Measurements from ENCODE around the gene KLHDC9.
"Not testable (repeated sequence)": the region's sequence is repeated elsewhere in the genome, so short reads cannot be mapped to it uniquely, and the experiment has no call there.

The KLHDC9 gene

GRCh38 chr1:161094481-161094880 is 3.7 kb upstream of the KLHDC9 start:
- DNase-seq (ENCODE audit: low read depth in 4 of 4, low spot score in 1 of 4) = no peak

- no peak for DNase-seq (ENCODE audit: low read depth in 4 of 4, low spot score in 1 of 4)
Measured at GRCh38 chr1:161095230-161095629, 2.9 kb upstream of the KLHDC9 start.

- no peak for DNase-seq (ENCODE audit: low read depth in 4 of 4, low spot score in 1 of 4)
Measured at GRCh38 chr1:161096015-161096414, 2.1 kb upstream of the KLHDC9 start.

GRCh38 chr1:161096530-161096929 is 1.6 kb upstream of the KLHDC9 start:
- DNase-seq (ENCODE audit: low read depth in 4 of 4, low spot score in 1 of 4) = no peak

- no peak for DNase-seq (ENCODE audit: low read depth in 4 of 4, low spot score in 1 of 4)
Measured at GRCh38 chr1:161099090-161099802, 1.1 kb downstream of the KLHDC9 start.

- DNase-seq (ENCODE audit: low read depth in 4 of 4, low spot score in 1 of 4) = no peak
Measured at GRCh38 chr1:161100556-161100955, 2.4 kb downstream of the KLHDC9 start.

GRCh38 chr1:161106431-161106830 is 8.3 kb downstream of the KLHDC9 start:
- DNase-seq (ENCODE audit: low read depth in 4 of 4, low spot score in 1 of 4) = no peak

- DNase-seq (ENCODE audit: low read depth in 4 of 4, low spot score in 1 of 4) = no peak
Measured at GRCh38 chr1:161111117-161111516, 13.0 kb downstream of the KLHDC9 start.

GRCh38 chr1:161111527-161111926 is 13.4 kb downstream of the KLHDC9 start:
- DNase-seq (ENCODE audit: low read depth in 4 of 4, low spot score in 1 of 4) = no peak

- no peak for DNase-seq (ENCODE audit: low read depth in 4 of 4, low spot score in 1 of 4)
Measured at GRCh38 chr1:161113915-161114314, 15.8 kb downstream of the KLHDC9 start.

- no peak for DNase-seq (ENCODE audit: low read depth in 4 of 4, low spot score in 1 of 4)
Measured at GRCh38 chr1:161114556-161114955, 16.4 kb downstream of the KLHDC9 start.

- DNase-seq (ENCODE audit: low read depth in 4 of 4, low spot score in 1 of 4) = peak in 1 of 4 experiments; percentile 31
Measured at GRCh38 chr1:161115132-161115711, 17.1 kb downstream of the KLHDC9 start.

GRCh38 chr1:161115961-161116360 is 17.8 kb downstream of the KLHDC9 start:
- DNase-seq (ENCODE audit: low read depth in 4 of 4, low spot score in 1 of 4) = not testable (repeated sequence)

- DNase-seq (ENCODE audit: low read depth in 4 of 4, low spot score in 1 of 4) = peak; percentile 66 to 85 (median 74)
Measured at GRCh38 chr1:161117759-161118581, 19.8 kb downstream of the KLHDC9 start, which contains the start of the genes NIT1 and PFDN2. TSS of gene NIT1 (plus strand) at chr1:161118105. CDS start at chr1:161118177, 72 bp downstream. TSS of gene PFDN2 (minus strand) at chr1:161118037. CDS start at chr1:161118026, 11 bp downstream.

GRCh38 chr1:161119092-161119903 is 21.1 kb downstream of the KLHDC9 start:
- peak in 1 of 4 experiments; percentile 53 for DNase-seq (ENCODE audit: low read depth in 4 of 4, low spot score in 1 of 4)

- DNase-seq (ENCODE audit: low read depth in 4 of 4, low spot score in 1 of 4) = no peak
Measured at GRCh38 chr1:161121042-161121650, 23.0 kb downstream of the KLHDC9 start.

- no peak for DNase-seq (ENCODE audit: low read depth in 4 of 4, low spot score in 1 of 4)
Measured at GRCh38 chr1:161121834-161122233, 23.7 kb downstream of the KLHDC9 start.

- DNase-seq (ENCODE audit: low read depth in 4 of 4, low spot score in 1 of 4) = no peak
Measured at GRCh38 chr1:161122967-161123366, 24.8 kb downstream of the KLHDC9 start.

GRCh38 chr1:161127649-161128048 is 29.5 kb downstream of the KLHDC9 start:
- DNase-seq (ENCODE audit: low read depth in 4 of 4, low spot score in 1 of 4) = no peak

- no peak for DNase-seq (ENCODE audit: low read depth in 4 of 4, low spot score in 1 of 4)
Measured at GRCh38 chr1:161128591-161129420, 30.6 kb downstream of the KLHDC9 start.

Data from stimulated activated CD4-positive, alpha-beta T cell treated with anti-CD3 and anti-CD28 coated beads, Interleukin-1b, Interleukin-23, amount 100 ng/mL, for 24 hours (primary cell).